Fibroblast of skin of abdomen (primary cell): ENCODE data around the gene NPHP4.

ENCODE experiments used
- DNase-seq: peaks from one replicate; pipeline ENCODE4 v3.0.0-alpha.2; 2013

The NPHP4 gene

GRCh38 chr1:5827516-5827915 is 164.7 kb downstream of the NPHP4 start:
- DNase-seq, result no peak

GRCh38 chr1:5826601-5827000 is 165.6 kb downstream of the NPHP4 start:
- no peak for DNase-seq

- DNase-seq, result no peak
Measured at GRCh38 chr1:5822726-5823125, 169.5 kb downstream of the NPHP4 start.

- DNase-seq, result no peak
Measured at GRCh38 chr1:5822266-5822665, 170.0 kb downstream of the NPHP4 start.

- DNase-seq, result no peak
Measured at GRCh38 chr1:5821540-5822176, 170.6 kb downstream of the NPHP4 start.

- no peak for DNase-seq
Measured at GRCh38 chr1:5820026-5820421, 172.2 kb downstream of the NPHP4 start.

GRCh38 chr1:5819391-5820025 is 172.7 kb downstream of the NPHP4 start:
- no peak for DNase-seq

GRCh38 chr1:5818755-5819154 is 173.5 kb downstream of the NPHP4 start:
- DNase-seq, result no peak

GRCh38 chr1:5815716-5816115 is 176.5 kb downstream of the NPHP4 start:
- no peak for DNase-seq

- DNase-seq, result no peak
Measured at GRCh38 chr1:5815211-5815610, 177.0 kb downstream of the NPHP4 start.

GRCh38 chr1:5814046-5814619 is 178.1 kb downstream of the NPHP4 start:
- DNase-seq, result no peak

GRCh38 chr1:5813480-5813879 is 178.7 kb downstream of the NPHP4 start:
- DNase-seq, result no peak
